ENCODE data around the gene ADAM23. TPM values are rescaled to one million over a fixed set of nuclear protein-coding genes. Genes with fewer than 3 reads are reported as not detected.

ADAM23 gene
- total and polyA plus RNA-seq, 2 experiments from 2014 or later: 11.8 to 15.9 TPM

DNA sequence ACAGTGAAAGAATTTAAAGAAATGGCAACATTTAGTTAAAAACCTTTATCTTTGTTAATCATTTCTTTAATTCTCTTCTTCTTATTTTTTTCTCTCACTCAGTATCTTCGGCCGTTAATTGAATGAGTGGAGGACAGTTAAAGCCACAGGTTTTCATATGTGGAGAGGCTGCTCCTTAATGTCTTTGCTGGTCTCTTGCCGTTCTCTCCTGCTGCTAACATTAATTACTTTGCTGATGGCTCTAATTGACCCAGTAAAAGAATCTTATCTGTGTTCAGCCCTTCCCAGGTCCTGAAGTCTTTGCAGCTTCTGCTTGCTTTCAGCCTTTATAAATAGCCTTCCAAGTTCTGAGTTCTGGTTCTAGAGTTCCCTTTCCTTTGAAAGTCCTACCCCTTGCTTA, 77.1 kb downstream of the ADAM23 start (continued):
- TF ChIP-seq, protein P1, sequence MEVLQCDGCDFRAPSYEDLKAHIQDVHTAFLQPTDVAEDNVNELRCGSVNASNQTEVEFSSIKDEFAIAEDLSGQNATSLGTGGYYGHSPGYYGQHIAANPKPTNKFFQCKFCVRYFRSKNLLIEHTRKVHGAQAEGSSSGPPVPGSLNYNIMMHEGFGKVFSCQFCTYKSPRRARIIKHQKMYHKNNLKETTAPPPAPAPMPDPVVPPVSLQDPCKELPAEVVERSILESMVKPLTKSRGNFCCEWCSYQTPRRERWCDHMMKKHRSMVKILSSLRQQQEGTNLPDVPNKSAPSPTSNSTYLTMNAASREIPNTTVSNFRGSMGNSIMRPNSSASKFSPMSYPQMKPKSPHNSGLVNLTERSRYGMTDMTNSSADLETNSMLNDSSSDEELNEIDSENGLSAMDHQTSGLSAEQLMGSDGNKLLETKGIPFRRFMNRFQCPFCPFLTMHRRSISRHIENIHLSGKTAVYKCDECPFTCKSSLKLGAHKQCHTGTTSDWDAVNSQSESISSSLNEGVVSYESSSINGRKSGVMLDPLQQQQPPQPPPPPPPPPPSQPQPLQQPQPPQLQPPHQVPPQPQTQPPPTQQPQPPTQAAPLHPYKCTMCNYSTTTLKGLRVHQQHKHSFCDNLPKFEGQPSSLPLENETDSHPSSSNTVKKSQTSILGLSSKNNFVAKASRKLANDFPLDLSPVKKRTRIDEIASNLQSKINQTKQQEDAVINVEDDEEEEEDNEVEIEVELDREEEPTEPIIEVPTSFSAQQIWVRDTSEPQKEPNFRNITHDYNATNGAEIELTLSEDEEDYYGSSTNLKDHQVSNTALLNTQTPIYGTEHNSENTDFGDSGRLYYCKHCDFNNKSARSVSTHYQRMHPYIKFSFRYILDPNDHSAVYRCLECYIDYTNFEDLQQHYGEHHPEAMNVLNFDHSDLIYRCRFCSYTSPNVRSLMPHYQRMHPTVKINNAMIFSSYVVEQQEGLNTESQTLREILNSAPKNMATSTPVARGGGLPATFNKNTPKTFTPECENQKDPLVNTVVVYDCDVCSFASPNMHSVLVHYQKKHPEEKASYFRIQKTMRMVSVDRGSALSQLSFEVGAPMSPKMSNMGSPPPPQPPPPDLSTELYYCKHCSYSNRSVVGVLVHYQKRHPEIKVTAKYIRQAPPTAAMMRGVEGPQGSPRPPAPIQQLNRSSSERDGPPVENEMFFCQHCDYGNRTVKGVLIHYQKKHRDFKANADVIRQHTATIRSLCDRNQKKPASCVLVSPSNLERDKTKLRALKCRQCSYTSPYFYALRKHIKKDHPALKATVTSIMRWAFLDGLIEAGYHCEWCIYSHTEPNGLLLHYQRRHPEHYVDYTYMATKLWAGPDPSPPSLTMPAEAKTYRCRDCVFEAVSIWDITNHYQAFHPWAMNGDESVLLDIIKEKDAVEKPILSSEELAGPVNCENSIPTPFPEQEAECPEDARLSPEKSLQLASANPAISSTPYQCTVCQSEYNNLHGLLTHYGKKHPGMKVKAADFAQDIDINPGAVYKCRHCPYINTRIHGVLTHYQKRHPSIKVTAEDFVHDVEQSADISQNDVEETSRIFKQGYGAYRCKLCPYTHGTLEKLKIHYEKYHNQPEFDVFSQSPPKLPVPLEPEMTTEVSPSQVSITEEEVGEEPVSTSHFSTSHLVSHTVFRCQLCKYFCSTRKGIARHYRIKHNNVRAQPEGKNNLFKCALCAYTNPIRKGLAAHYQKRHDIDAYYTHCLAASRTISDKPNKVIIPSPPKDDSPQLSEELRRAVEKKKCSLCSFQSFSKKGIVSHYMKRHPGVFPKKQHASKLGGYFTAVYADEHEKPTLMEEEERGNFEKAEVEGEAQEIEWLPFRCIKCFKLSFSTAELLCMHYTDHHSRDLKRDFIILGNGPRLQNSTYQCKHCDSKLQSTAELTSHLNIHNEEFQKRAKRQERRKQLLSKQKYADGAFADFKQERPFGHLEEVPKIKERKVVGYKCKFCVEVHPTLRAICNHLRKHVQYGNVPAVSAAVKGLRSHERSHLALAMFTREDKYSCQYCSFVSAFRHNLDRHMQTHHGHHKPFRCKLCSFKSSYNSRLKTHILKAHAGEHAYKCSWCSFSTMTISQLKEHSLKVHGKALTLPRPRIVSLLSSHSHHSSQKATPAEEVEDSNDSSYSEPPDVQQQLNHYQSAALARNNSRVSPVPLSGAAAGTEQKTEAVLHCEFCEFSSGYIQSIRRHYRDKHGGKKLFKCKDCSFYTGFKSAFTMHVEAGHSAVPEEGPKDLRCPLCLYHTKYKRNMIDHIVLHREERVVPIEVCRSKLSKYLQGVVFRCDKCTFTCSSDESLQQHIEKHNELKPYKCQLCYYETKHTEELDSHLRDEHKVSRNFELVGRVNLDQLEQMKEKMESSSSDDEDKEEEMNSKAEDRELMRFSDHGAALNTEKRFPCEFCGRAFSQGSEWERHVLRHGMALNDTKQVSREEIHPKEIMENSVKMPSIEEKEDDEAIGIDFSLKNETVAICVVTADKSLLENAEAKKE (CRISPR knock-in tag; IDR thresholded peaks at IDR 0.05): no peak

DNA sequence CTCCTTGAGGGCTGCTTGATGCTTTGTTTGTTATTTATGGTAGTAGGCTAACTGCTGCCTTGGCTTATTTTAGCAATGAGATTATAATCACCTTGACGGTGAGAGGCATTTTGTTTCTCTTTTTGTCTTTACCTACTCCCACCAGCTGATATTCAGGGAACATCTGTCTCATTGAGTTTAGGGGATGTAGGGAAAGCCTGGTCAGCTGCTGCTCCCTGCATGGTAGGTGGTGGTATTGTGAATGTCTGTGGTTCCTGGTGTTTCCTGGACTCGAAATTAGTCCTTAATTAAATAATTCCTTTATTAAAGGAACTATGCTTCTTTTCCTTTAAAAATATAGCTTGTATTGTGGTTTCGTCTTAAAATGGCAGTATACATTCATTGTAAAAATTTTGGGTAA, 77.8 kb downstream of the ADAM23 start:
- Mint-ChIP-seq H3K36me3 (ENCODE audit: low read depth) (no peaks in the 10 kb centered on the region), H3K4me1 (peaks cover 14% of the 10 kb centered on the region), H3K27me3 (ENCODE audit: insufficient read depth, low read depth, poor library complexity) (no peaks in the 10 kb centered on the region), H3K27ac (no peak overlapping the region), H3K4me3 (no peak overlapping the region), H3K9me3 (no peaks in the 10 kb centered on the region)
- Histone ChIP-seq H3K27ac (ENCODE audit: low read depth) (no peak overlapping the region), H3K79me2 (replicated peaks; ENCODE audit: insufficient read depth) (no peaks in the 10 kb centered on the region), H3K36me3 (ENCODE audit: insufficient read depth) (no peaks in the 10 kb centered on the region), H3K4me2 (no peak overlapping the region), H2AFZ (no peak overlapping the region), H3K4me1 (ENCODE audit: insufficient read depth) (no peaks in the 10 kb centered on the region; the same call in 1 of the 2 replicates), H3K4me3 (no peak overlapping the region), H3K9me2 (ENCODE audit: insufficient read depth) (no peaks in the 10 kb centered on the region; the same call in 1 of the 2 replicates), H4K20me1 (replicated peaks; ENCODE audit: insufficient read depth) (no peaks in the 10 kb centered on the region), H3K27me3 (ENCODE audit: insufficient read depth) (no peaks in the 10 kb centered on the region), H3F3A (replicated peaks; ENCODE audit: low read depth) (no peaks in the 10 kb centered on the region)
- TF ChIP-seq, protein P2, sequence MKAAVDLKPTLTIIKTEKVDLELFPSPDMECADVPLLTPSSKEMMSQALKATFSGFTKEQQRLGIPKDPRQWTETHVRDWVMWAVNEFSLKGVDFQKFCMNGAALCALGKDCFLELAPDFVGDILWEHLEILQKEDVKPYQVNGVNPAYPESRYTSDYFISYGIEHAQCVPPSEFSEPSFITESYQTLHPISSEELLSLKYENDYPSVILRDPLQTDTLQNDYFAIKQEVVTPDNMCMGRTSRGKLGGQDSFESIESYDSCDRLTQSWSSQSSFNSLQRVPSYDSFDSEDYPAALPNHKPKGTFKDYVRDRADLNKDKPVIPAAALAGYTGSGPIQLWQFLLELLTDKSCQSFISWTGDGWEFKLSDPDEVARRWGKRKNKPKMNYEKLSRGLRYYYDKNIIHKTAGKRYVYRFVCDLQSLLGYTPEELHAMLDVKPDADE (IDR thresholded peaks at IDR 0.05): no peak
- TF ChIP-seq CREB1 (CRISPR knock-in tag; IDR thresholded peaks at IDR 0.05; ENCODE audit: low read depth) (no peak), EZH2 (IDR thresholded peaks at IDR 0.05; ENCODE audit: low read depth, unreplicated experiment) (no peak), ZNF114 (CRISPR knock-in tag; IDR thresholded peaks at IDR 0.05) (no peak)
- TF ChIP-seq, protein P3, sequence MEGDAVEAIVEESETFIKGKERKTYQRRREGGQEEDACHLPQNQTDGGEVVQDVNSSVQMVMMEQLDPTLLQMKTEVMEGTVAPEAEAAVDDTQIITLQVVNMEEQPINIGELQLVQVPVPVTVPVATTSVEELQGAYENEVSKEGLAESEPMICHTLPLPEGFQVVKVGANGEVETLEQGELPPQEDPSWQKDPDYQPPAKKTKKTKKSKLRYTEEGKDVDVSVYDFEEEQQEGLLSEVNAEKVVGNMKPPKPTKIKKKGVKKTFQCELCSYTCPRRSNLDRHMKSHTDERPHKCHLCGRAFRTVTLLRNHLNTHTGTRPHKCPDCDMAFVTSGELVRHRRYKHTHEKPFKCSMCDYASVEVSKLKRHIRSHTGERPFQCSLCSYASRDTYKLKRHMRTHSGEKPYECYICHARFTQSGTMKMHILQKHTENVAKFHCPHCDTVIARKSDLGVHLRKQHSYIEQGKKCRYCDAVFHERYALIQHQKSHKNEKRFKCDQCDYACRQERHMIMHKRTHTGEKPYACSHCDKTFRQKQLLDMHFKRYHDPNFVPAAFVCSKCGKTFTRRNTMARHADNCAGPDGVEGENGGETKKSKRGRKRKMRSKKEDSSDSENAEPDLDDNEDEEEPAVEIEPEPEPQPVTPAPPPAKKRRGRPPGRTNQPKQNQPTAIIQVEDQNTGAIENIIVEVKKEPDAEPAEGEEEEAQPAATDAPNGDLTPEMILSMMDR (conservative IDR thresholded peaks at IDR 0.05; ENCODE audit: low read depth in 2 of 2): peak in 1 of 2 experiments; percentile 18; a peak in 1 of 4 replicates
- TF ChIP-seq, protein P4, sequence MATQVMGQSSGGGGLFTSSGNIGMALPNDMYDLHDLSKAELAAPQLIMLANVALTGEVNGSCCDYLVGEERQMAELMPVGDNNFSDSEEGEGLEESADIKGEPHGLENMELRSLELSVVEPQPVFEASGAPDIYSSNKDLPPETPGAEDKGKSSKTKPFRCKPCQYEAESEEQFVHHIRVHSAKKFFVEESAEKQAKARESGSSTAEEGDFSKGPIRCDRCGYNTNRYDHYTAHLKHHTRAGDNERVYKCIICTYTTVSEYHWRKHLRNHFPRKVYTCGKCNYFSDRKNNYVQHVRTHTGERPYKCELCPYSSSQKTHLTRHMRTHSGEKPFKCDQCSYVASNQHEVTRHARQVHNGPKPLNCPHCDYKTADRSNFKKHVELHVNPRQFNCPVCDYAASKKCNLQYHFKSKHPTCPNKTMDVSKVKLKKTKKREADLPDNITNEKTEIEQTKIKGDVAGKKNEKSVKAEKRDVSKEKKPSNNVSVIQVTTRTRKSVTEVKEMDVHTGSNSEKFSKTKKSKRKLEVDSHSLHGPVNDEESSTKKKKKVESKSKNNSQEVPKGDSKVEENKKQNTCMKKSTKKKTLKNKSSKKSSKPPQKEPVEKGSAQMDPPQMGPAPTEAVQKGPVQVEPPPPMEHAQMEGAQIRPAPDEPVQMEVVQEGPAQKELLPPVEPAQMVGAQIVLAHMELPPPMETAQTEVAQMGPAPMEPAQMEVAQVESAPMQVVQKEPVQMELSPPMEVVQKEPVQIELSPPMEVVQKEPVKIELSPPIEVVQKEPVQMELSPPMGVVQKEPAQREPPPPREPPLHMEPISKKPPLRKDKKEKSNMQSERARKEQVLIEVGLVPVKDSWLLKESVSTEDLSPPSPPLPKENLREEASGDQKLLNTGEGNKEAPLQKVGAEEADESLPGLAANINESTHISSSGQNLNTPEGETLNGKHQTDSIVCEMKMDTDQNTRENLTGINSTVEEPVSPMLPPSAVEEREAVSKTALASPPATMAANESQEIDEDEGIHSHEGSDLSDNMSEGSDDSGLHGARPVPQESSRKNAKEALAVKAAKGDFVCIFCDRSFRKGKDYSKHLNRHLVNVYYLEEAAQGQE (IDR thresholded peaks at IDR 0.05; ENCODE audit: unreplicated experiment): no peak
- peak; percentile 65 for ATAC-seq
- no peak for DNase-seq (ENCODE audit: low spot score)

Measured in GM23338 (cell line).